HCT116 (cell line): ENCODE results near the gene GTF3C5. TPM values are rescaled to one million over a fixed set of nuclear protein-coding genes. Genes with fewer than 3 reads are reported as not detected.

Experiments used
- ATAC-seq: fragments of 200-7000 bp; cut with Tn5 transposase; 2 replicates; pipeline ENCODE4 v1.9.1; 2020; ENCODE audit warnings: mild to moderate bottlenecking, moderate library complexity
- BruUV-seq: library from RNA; stranded (reverse); fragments of 400-500 nt; replicated peaks from 2 replicates; lab custom pipeline; 2021; lab: Mats Ljungman, UMichigan
- CTCF ChIA-PET: fragments of 300-600 bp; sonication (Branson Sonifier 250); formaldehyde crosslinking; loops from one replicate; lab custom pipeline; 2021; ENCODE audit warnings: antibody characterized with exemption; lab: Charles Lee
- POLR2A ChIA-PET: fragments of 300-600, 350-600 bp; sonication (Branson Sonifier 250); formaldehyde crosslinking; loops from one replicate; lab custom pipeline; 2021; ENCODE audit warnings: antibody characterized with exemption; lab: Charles Lee
- RAD21 ChIA-PET, 2 experiments: fragments of 300-600 bp; sonication (Branson Sonifier 250); formaldehyde crosslinking; loops; one replicate each; lab custom pipeline; 2023; ENCODE audit warnings: low total read pairs in 2 of 2; ENCODE audit not compliant: uncharacterized antibody in 2 of 2, unreplicated experiment in 2 of 2, low non-redundant PET in 1 of 2; lab: Charles Lee
- DNase-seq: peaks from one replicate; pipeline ENCODE4 v3.0.0-alpha.2; 2010; ENCODE audit warnings: low read depth, low spot score
- H2AFZ ChIP-seq: fragments of 200-600 bp; shearing (Covaris generic), sonication (generic); 2 replicates; pipeline ENCODE4 v1.6.1; 2017; ENCODE audit warnings: low read depth, mixed run types, mixed read lengths, antibody characterized with exemption, low read length; ENCODE audit not compliant: poor library complexity, severe bottlenecking
- H3K27ac ChIP-seq: 2 replicates; pipeline ENCODE4 v1.5.1; 2012; ENCODE audit warnings: low read depth, low read length
- H3K27me3 ChIP-seq: fragments of 200-600 bp; sonication (generic); 2 replicates; pipeline ENCODE4 v1.6.1; 2016; ENCODE audit warnings: mixed run types, low read length, mixed read lengths; ENCODE audit not compliant: insufficient read depth
- H3K36me3 ChIP-seq, 2 experiments: fragments of 200-500 bp in 1 of 2; fragments of 200-600 bp in 1 of 2; sonication (Bioruptor generic) in 1 of 2; sonication (generic) in 1 of 2; 2 replicates each; pipeline versions ENCODE4 v1.5.1 to v1.6.1; 2014 to 2016; ENCODE audit warnings: low read length in 2 of 2, inconsistent platforms in 1 of 2, mixed read lengths in 1 of 2, mixed run types in 1 of 2; ENCODE audit not compliant: insufficient read depth in 2 of 2, control insufficient read depth in 1 of 2
- H3K4me1 ChIP-seq, 2 experiments: fragments of 200-600 bp in 1 of 2; sonication (generic) in 1 of 2; 2 replicates each; pipeline versions ENCODE4 v1.5.1 to v1.6.1; 2012 to 2017; ENCODE audit warnings: low read length in 2 of 2, inconsistent platforms in 1 of 2, mild to moderate bottlenecking in 1 of 2, mixed read lengths in 1 of 2, mixed run types in 1 of 2, moderate library complexity in 1 of 2; ENCODE audit not compliant: insufficient read depth in 2 of 2, control insufficient read depth in 1 of 2
- H3K4me2 ChIP-seq: fragments of 200-600 bp; sonication (generic); 2 replicates; pipeline ENCODE4 v1.6.1; 2017; ENCODE audit warnings: mixed run types, low read length, mixed read lengths
- H3K4me3 ChIP-seq, 2 experiments: fragments of 200-600 bp in 1 of 2; sonication (generic) in 1 of 2; replicated peaks in 1 of 2; 2 replicates each; pipeline ENCODE4 v1.5.1; 2011 to 2016; ENCODE audit warnings: low read length in 2 of 2, control low read depth in 1 of 2, low read depth in 1 of 2, mild to moderate bottlenecking in 1 of 2, mixed read lengths in 1 of 2, mixed run types in 1 of 2
- H3K79me2 ChIP-seq: fragments of 200-600 bp; sonication (generic); 2 replicates; pipeline ENCODE4 v1.6.1; 2017; ENCODE audit warnings: mild to moderate bottlenecking, mixed run types, low read length, moderate library complexity, mixed read lengths; ENCODE audit not compliant: insufficient read depth
- H3K9ac ChIP-seq: fragments of 200-600 bp; sonication (generic); 2 replicates; pipeline ENCODE4 v1.6.1; 2016; ENCODE audit warnings: low read length, mixed read lengths
- H3K9me2 ChIP-seq: fragments of 200-600 bp; sonication (generic), shearing (Covaris generic); 2 replicates; pipeline ENCODE4 v1.6.1; 2017; ENCODE audit warnings: mixed run types, mild to moderate bottlenecking, moderate library complexity; ENCODE audit not compliant: insufficient read depth
- H3K9me3 ChIP-seq, 2 experiments: fragments of 200-500 bp in 1 of 2; fragments of 200-600 bp in 1 of 2; sonication (Bioruptor generic) in 1 of 2; sonication (generic) in 1 of 2; 2 replicates each; pipeline ENCODE4 v1.6.1; 2014 to 2017; ENCODE audit warnings: low read length in 2 of 2, mixed read lengths in 2 of 2, inconsistent platforms in 1 of 2, low read depth in 1 of 2, mild to moderate bottlenecking in 1 of 2, mixed run types in 1 of 2, moderate library complexity in 1 of 2; ENCODE audit not compliant: control insufficient read depth in 1 of 2, insufficient read depth in 1 of 2
- H4K20me1 ChIP-seq: fragments of 200-600 bp; sonication (generic), shearing (Covaris generic); 2 replicates; pipeline ENCODE4 v1.6.1; 2017; ENCODE audit warnings: mixed run types, mild to moderate bottlenecking, moderate library complexity; ENCODE audit not compliant: insufficient read depth
- CTCF ChIP-seq, 3 experiments: fragments of 200-600 bp in 1 of 3; sonication (generic) in 1 of 3; IDR thresholded peaks in 2 of 3; conservative IDR thresholded peaks in 1 of 3; 2 replicates each; pipeline ENCODE4 v1.5.1; 2012 to 2017; ENCODE audit warnings: low read depth in 2 of 3, low read length in 2 of 3, antibody characterized with exemption in 1 of 3, borderline replicate concordance in 1 of 3, control low read depth in 1 of 3, mild to moderate bottlenecking in 1 of 3, mixed read lengths in 1 of 3, mixed run types in 1 of 3, moderate library complexity in 1 of 3; ENCODE audit not compliant: insufficient read depth in 1 of 3
- EGR1 ChIP-seq: IDR thresholded peaks from 2 replicates; pipeline ENCODE4 v1.6.1; 2012; ENCODE audit warnings: low read depth
- ELF1 ChIP-seq: IDR thresholded peaks from 2 replicates; pipeline ENCODE4 v1.6.1; 2012; ENCODE audit warnings: low read depth, borderline replicate concordance
- EZH2phosphoT487 ChIP-seq: fragments of 200-600 bp; IDR thresholded peaks from 2 replicates; pipeline ENCODE4 v1.6.1; 2018; ENCODE audit warnings: antibody characterized with exemption, borderline replicate concordance
- FOSL1 ChIP-seq: IDR thresholded peaks from 2 replicates; pipeline ENCODE4 v1.6.1; 2012; ENCODE audit warnings: low read depth
- POLR2A ChIP-seq: IDR thresholded peaks from 2 replicates; pipeline ENCODE4 v1.7.0; 2011; ENCODE audit warnings: borderline replicate concordance; ENCODE audit not compliant: insufficient read depth, insufficient read length; ENCODE audit errors: extremely low read depth
- RAD21 ChIP-seq: IDR thresholded peaks from 2 replicates; pipeline ENCODE4 v1.6.1; 2012; ENCODE audit warnings: low read depth, mild to moderate bottlenecking
- SRF ChIP-seq: IDR thresholded peaks from 2 replicates; pipeline ENCODE4 v1.6.1; 2012; ENCODE audit warnings: low read depth
- TCF7L2 ChIP-seq: IDR thresholded peaks from 2 replicates; pipeline ENCODE4 v1.7.0; 2011; ENCODE audit warnings: borderline replicate concordance, inconsistent platforms; ENCODE audit not compliant: insufficient read depth, insufficient read length; ENCODE audit errors: extremely low read depth
- YY1 ChIP-seq: IDR thresholded peaks from 2 replicates; pipeline ENCODE4 v1.6.1; 2011; ENCODE audit warnings: low read length, low read depth, moderate library complexity, mild to moderate bottlenecking; ENCODE audit not compliant: insufficient replicate concordance; ENCODE audit errors: extremely low read depth
- ZFX ChIP-seq: fragments of 450-650 bp; IDR thresholded peaks from 2 replicates; pipeline ENCODE4 v1.6.1; 2017
- intact Hi-C: fragments of 100-400 bp; cut with micrococcal nuclease; formaldehyde crosslinking; loops from 2 replicates; pipeline ENCODE4 v1.10.0; 2022
- total RNA-seq: library from RNA; stranded (reverse); gene quantifications from one replicate; pipeline ENCODE4 v1.2.1, GENCODE V29; 2021; ENCODE audit not compliant: unreplicated experiment
- TF ChIP-seq, protein P1 (sequence below): IDR thresholded peaks from 2 replicates; pipeline ENCODE4 v1.6.1; 2012; ENCODE audit warnings: low read depth

GTF3C5 gene
- total RNA-seq, 1 experiment from 2014 or later = 95.1 TPM

- no peak for TF ChIP-seq TCF7L2
These were observed 11.2 kb downstream of the GTF3C5 start (continued) for GRCh38 chr9:133041958-133042357.

DNA sequence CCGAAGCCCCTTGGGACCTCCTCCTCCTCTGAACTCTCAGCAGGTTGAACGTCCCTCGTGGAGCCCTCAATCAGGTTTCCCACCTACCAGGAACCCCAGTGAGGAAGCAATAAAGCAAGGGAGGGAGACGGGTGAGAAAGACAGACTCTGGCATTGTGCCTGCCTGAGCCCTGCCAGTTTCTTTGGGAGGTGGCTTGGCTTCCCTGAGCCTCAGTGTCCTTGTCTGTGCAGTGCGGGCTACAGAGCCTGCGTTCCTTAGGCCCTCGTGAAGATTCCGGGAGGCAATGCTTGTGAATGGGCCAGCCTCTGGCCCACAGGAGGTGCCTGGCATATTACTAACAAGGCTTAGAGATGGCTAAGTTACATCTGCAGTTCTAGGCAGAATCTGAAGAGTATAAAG lies 11.9 kb downstream of the GTF3C5 start:
- Histone ChIP-seq H4K20me1 (no peaks in the 10 kb centered on the region), H3K9ac (no peak overlapping the region), H3K4me1 (no peaks in the 10 kb centered on the region), H3K4me3 (no peak overlapping the region), H2AFZ (no peak overlapping the region), H3K79me2 (peaks cover 49% of the 10 kb centered on the region), H3K9me3 (no peaks in the 10 kb centered on the region), H3K27me3 (no peaks in the 10 kb centered on the region), H3K27ac (no peak overlapping the region), H3K9me2 (no peaks in the 10 kb centered on the region), H3K4me2 (no peak overlapping the region), H3K36me3 (peaks cover 22 to 52% of the 10 kb centered on the region in 2 experiments; a peak in 3 of 4 replicates)
- BruUV-seq = no TSS peak
- RAD21 ChIA-PET = no interaction called here
- intact Hi-C loops = no loop called here
- POLR2A ChIA-PET = no interaction called here
- CTCF ChIA-PET = no interaction called here
- ATAC-seq (no peak), DNase-seq (no peak)
- TF ChIP-seq EGR1 (no peak), YY1 (no peak), POLR2A (no peak), EZH2phosphoT487 (no peak), FOSL1 (no peak), CTCF (IDR thresholded peaks at IDR 0.05 in 2 of 3, conservative IDR thresholded peaks at IDR 0.05 in 1 of 3; ENCODE audit: borderline replicate concordance in 1 of 3, insufficient read depth in 1 of 3, low read depth in 2 of 3, low read length in 2 of 3) (no peak), SRF (no peak), ZFX (no peak), RAD21 (no peak), TCF7L2 (no peak), ELF1 (no peak)
- TF ChIP-seq, protein P1, sequence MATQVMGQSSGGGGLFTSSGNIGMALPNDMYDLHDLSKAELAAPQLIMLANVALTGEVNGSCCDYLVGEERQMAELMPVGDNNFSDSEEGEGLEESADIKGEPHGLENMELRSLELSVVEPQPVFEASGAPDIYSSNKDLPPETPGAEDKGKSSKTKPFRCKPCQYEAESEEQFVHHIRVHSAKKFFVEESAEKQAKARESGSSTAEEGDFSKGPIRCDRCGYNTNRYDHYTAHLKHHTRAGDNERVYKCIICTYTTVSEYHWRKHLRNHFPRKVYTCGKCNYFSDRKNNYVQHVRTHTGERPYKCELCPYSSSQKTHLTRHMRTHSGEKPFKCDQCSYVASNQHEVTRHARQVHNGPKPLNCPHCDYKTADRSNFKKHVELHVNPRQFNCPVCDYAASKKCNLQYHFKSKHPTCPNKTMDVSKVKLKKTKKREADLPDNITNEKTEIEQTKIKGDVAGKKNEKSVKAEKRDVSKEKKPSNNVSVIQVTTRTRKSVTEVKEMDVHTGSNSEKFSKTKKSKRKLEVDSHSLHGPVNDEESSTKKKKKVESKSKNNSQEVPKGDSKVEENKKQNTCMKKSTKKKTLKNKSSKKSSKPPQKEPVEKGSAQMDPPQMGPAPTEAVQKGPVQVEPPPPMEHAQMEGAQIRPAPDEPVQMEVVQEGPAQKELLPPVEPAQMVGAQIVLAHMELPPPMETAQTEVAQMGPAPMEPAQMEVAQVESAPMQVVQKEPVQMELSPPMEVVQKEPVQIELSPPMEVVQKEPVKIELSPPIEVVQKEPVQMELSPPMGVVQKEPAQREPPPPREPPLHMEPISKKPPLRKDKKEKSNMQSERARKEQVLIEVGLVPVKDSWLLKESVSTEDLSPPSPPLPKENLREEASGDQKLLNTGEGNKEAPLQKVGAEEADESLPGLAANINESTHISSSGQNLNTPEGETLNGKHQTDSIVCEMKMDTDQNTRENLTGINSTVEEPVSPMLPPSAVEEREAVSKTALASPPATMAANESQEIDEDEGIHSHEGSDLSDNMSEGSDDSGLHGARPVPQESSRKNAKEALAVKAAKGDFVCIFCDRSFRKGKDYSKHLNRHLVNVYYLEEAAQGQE = no peak
